Activated gamma-delta T cell treated with anti-CD3 and anti-CD28 coated beads, Interleukin-2, amount 50 U/mL, for 16 hours (primary cell): ENCODE data around the gene LSM12.

Source experiments
- DNase-seq: peaks from one replicate; pipeline ENCODE4 v3.0.0-alpha.2; 2020; ENCODE audit warnings: low read depth

The LSM12 gene

DNA sequence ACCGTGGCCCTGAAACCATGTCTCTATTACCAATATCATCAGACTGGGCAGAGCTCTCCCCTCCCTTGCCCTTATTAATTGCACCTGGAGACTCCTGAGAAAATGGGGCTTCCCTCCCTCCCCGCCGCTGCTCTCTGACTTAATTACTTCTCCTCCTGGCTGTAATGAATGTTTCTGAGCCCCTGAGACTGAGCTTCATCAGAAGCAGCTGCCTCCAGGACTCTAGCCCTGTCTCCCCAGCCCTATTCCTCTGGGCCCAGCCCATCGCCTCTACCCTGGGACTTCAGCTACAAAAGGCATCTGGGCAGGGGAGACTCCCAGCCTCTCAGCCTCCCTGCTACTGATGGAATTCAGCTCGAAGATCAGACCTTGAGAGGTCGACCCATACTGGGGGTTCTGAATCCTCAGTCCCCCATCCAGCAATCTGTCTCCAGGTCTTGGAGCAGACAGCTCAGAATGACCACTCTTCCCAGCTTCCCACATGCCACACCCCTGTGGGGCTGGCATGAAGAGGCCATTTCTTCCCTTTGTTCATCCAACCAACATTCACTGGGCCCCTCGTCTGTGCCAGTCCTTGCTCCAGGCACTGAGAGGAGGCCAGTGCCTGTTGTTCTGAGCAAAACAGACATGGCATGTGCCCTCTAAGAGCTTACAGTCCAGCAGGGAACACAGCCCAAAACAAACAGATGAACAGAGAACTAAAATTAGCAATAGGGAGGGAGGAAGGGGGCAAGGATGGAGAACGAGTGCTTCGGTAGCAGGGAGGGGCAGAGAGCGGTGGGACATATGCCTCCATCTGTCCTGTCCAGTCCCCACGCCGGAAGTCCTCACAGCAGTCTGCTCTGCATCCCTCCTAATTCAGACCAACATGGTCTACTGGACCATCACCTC lies 79.1 kb downstream of the LSM12 start:
- DNase-seq = no peak

DNA sequence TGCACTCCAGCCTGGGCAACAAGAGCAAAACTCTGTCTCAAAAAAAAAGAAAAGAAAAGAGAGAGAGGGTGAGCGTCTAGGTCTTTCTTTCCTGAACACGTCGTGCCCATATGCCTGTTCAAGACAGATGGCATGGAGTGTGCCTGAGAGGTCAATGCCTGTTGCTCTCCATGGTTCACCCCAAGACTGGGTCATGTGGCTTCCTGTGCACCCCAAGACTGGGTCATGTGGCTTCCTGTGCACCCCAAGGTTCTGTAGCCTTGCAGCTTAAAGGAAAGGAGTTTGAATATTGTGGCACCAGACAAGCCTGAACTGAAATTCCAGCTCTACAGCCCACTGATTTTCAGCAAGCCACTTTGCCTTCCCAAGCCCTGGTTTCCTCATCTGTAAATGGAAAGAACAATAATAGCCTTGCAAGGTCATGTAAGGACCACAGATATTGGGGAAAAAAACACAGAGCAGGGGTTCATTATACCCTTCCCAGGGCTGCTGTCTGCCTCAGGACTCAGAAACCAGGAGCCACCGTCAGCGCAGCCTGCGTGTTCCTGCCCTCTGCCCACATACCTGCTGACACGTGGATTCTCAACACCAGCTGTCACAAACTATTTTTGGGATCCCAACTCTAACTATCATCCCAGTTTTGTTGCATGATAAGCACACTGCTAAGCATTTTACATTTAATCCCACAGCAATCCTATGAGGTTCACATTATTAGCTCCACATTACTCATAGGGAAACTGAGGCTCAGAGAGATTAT lies 80.1 kb downstream of the LSM12 start:
- no peak for DNase-seq

- no peak for DNase-seq
These were observed 82.0 kb downstream of the LSM12 start for GRCh38 chr17:43984521-43984920.
